Measurements from ENCODE around the gene WDR83. TPM values are rescaled to one million over a fixed set of nuclear protein-coding genes. Genes with fewer than 3 reads are reported as not detected.
A peak's percentile ranks its signal among the peaks of the same experiment; 100 is the strongest.

The WDR83 gene
- total RNA-seq, 1 donor from 2014 or later: 23.7 TPM

DNA sequence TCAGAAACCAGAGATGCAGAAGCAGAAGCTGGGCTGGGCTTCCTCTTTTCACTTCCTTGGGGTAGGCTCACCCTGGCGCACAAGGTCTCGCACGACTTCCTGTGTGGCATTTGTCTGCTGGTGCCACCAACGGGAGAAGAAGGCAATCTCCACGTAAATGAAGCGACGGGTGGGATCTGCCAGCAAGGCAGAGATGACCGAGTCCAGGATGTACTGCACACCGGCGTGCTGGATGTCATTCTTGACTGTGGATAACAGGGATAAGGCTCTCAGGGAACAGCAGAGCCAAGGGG, 1.4 kb upstream of the WDR83 start:
- Mint-ChIP-seq H3K9me3 (no peaks in the 10 kb centered on the region), H3K27ac (peak overlapping the region; percentile 91), H3K4me1 (ENCODE audit: low read depth) (peaks cover 31% of the 10 kb centered on the region), H3K36me3 (ENCODE audit: low read depth) (peaks cover 44% of the 10 kb centered on the region), H3K4me3 (ENCODE audit: low read depth) (peak overlapping the region; percentile 93), H3K27me3 (ENCODE audit: low read depth) (no peaks in the 10 kb centered on the region)
- DNase-seq (ENCODE audit: low spot score): peak; percentile 47
- intact Hi-C loops (cut with micrococcal nuclease): loop anchor here (2.0 kb wide), 1 partner anchor 62 kb away; no protein-coding TSS in a partner anchor

DNA sequence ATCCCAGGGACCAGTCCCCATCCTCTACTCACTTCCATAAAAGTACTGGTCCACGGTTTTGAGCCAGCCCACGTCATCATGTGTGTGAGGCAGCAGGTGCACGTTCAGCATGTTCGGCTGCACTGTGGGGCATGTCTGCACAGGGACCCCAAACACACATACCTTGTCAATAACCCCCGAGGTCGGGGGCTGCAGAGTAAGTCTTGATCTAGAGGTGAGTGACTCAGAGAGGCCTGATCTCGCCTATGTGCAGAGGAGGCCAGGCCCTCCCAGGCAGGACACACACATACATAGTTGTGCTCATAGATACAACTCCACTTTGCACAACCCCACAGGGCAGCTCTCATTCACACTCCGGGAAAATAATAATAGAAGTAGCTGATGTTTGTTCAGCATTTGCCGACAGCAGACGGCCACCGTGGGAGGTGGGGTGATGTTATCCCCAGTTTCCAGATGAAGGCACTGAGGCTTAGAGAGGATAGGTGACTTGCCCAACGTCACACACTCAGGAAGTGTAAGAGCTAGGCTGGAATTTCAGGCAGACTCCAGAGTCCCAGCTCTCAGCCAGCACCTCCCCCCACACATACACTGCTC, 839 bp upstream of the WDR83 start:
- peak overlapping the region; percentile 93 for H3K4me3 Mint-ChIP-seq (ENCODE audit: low read depth)
- H3K9me3 Mint-ChIP-seq: no peaks in the 10 kb centered on the region
- H3K27ac Mint-ChIP-seq: peak overlapping the region; percentile 91
- H3K36me3 Mint-ChIP-seq (ENCODE audit: low read depth): peaks cover 42% of the 10 kb centered on the region
- H3K27me3 Mint-ChIP-seq (ENCODE audit: low read depth): no peaks in the 10 kb centered on the region
- peaks cover 37% of the 10 kb centered on the region for H3K4me1 Mint-ChIP-seq (ENCODE audit: low read depth)
- intact Hi-C loops (cut with micrococcal nuclease): loop anchor here (1.0 to 2.0 kb wide), 2 partner anchors 54 to 63 kb away; no protein-coding TSS in a partner anchor
- no peak for DNase-seq (ENCODE audit: low spot score)

DNA sequence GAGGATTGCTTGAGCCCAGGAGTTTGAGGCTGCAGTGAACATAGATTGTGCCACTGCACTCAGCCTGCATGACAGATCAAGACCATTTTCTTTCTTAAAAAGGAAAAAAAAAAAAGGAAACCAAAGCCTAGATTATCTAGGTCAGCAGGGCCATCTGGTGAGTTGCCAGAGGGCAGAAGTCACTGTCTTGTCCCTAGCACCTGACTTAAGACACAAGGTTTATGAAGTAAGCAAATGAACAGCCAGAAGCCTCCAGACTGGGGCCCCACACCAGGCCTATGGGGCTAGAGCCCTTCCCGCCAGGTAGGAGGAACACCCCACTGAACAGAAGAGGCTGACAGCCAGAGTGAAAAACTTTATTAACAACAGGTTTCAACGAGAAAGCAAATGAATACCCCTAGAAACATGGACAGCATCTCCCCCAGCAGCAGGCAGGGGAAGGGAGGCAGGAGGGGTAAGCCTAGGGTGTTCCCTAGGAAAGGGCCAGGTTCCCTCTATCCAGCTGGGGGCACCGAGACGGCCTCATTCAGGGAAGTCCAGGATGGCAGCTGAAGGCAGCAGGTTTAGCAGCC, 1.2 kb downstream of the WDR83 start:
- H3K9me3 Mint-ChIP-seq: no peaks in the 10 kb centered on the region
- no peak for DNase-seq (ENCODE audit: low spot score)
- intact Hi-C loops (cut with micrococcal nuclease): no loop called here
- peak overlapping the region; percentile 93 for H3K4me3 Mint-ChIP-seq (ENCODE audit: low read depth)
- peak overlapping the region; percentile 5 for H3K27ac Mint-ChIP-seq
- no peaks in the 10 kb centered on the region for H3K27me3 Mint-ChIP-seq (ENCODE audit: low read depth)
- H3K4me1 Mint-ChIP-seq (ENCODE audit: low read depth): peaks cover 40% of the 10 kb centered on the region
- H3K36me3 Mint-ChIP-seq (ENCODE audit: low read depth): peaks cover 46% of the 10 kb centered on the region

DNA sequence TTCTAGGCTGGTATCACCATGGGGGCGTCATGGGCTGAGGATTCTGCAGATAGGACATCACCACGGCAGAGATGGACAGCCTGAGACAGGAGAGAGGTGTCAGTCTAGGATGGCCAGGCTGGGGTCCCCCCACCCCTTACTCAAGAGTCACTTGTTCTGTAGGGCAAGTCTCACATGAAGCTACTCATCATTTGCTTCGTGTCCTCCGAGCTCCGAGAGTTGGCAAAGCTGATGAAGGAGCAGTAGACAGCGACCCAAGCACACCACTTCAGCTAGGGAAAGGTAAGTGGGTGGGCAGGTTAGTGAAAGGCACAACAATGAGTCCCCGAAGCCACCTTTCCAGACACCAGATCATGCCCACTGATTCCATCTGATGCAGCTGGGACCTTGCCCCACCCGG, 1.7 kb downstream of the WDR83 start:
- intact Hi-C loops (cut with micrococcal nuclease): no loop called here
- peak overlapping the region; percentile 93 for H3K4me3 Mint-ChIP-seq (ENCODE audit: low read depth)
- H3K4me1 Mint-ChIP-seq (ENCODE audit: low read depth): peaks cover 40% of the 10 kb centered on the region
- no peaks in the 10 kb centered on the region for H3K27me3 Mint-ChIP-seq (ENCODE audit: low read depth)
- peaks cover 43% of the 10 kb centered on the region for H3K36me3 Mint-ChIP-seq (ENCODE audit: low read depth)
- H3K27ac Mint-ChIP-seq: peak overlapping the region; percentile 100
- no peaks in the 10 kb centered on the region for H3K9me3 Mint-ChIP-seq
- no peak for DNase-seq (ENCODE audit: low spot score)

DNA sequence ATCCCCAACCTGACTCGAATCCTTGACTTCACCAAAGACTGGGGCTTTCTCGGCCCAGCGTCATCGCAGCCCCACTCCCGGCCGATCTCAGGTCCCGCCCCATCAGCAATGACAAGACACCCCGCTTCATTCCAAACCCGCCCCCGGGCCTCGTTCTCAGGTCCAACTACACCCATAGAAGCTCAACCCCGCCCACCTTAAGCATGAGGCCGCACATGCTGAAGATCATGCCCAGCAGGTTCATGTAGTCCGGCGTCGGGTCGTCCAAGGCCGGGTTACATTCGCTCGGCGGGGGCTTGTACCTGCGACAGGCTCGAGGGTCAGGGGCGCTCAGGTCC, 2.3 kb downstream of the WDR83 start:
- DNase-seq (ENCODE audit: low spot score): peak; percentile 65
- no peaks in the 10 kb centered on the region for H3K9me3 Mint-ChIP-seq
- intact Hi-C loops (cut with micrococcal nuclease): loop anchor here (1.0 kb wide), 4 partner anchors 12 to 118 kb away; partner anchors contain the start of genes DHPS, ZNF490, ZNF564 and ZNF791
- H3K27me3 Mint-ChIP-seq (ENCODE audit: low read depth): no peaks in the 10 kb centered on the region
- H3K27ac Mint-ChIP-seq: peak overlapping the region; percentile 100
- H3K4me1 Mint-ChIP-seq (ENCODE audit: low read depth): peaks cover 40% of the 10 kb centered on the region
- H3K4me3 Mint-ChIP-seq (ENCODE audit: low read depth): peak overlapping the region; percentile 93
- H3K36me3 Mint-ChIP-seq (ENCODE audit: low read depth): peaks cover 43% of the 10 kb centered on the region

DNA sequence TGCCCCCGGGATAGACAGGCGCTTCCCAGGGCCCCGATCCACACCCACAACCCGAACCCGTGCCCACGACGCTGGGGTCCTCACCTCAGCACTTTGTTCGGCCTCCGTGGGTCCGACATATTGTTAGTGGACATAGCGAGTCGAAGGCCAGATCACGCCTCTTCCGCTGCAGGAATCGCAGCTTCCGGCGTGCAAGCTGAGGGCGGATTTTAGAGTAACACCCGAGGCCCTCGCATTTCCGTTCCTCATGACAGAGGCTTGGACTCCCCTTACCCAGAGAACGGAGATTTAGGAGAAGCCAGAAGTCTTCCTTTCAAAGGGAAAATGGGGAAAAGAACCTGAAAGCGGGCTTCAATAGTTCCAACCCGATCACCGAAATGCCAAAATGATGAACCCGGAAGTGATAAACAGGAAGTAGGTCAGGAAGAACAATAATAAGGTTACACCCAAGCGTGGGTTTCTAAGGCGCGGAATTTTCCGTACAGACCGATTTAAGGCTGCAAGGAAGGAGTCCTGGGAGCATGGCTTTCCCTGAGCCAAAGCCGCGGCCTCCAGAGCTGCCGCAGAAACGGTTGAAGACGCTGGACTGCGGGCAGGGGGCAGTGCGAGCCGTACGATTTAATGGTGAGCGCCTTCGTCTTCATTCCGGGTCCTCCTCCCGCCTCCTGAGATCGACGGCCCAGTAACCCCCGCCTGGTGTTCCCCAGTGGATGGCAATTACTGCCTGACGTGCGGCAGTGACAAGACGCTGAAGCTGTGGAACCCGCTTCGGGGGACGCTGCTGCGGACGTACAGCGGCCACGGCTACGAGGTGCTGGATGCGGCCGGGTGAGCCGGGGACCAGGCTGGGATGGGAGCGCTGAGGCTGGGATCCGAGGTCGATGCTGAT, 2.9 kb downstream of the WDR83 start:
- Mint-ChIP-seq H3K9me3 (no peaks in the 10 kb centered on the region), H3K36me3 (ENCODE audit: low read depth) (peaks cover 43% of the 10 kb centered on the region), H3K27me3 (ENCODE audit: low read depth) (no peaks in the 10 kb centered on the region), H3K27ac (peak overlapping the region; percentile 100), H3K4me3 (ENCODE audit: low read depth) (peak overlapping the region; percentile 93), H3K4me1 (ENCODE audit: low read depth) (peaks cover 38% of the 10 kb centered on the region)
- intact Hi-C loops (cut with micrococcal nuclease): loop anchor here (1.0 kb wide), 4 partner anchors 12 to 118 kb away; partner anchors contain the start of genes DHPS, ZNF490, ZNF564 and ZNF791
- peak; percentile 71 for DNase-seq (ENCODE audit: low spot score)

DNA sequence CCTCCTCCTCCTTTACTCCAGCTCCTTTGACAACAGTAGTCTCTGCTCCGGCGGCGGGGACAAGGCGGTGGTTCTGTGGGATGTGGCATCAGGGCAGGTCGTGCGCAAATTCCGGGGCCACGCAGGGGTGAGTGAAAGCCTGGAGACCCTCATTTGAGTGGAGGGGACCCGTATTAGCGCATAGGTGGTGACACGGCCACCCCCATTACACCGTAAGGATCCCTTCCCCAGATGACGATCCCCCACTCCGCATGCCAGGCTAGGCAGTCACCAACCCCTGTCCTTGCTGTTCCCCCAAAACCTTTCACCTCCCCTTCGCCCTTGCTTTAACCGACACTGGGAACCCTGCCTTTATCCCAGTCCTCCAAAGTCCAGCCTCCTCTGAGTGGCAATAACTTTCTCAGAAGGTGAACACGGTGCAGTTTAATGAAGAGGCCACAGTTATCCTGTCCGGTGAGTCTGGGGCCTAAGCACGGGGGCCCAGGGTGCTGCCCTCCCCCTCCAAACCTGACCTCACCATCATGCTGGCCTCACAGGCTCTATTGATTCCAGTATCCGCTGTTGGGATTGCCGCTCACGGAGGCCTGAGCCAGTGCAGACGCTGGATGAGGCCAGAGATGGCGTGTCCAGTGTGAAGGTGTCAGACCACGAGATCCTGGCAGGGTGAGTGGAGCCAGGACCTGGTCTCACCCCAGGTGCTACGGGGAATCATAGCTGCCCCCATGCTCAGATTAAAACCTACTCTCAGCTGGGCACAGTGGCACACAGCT, 3.7 kb downstream of the WDR83 start:
- Mint-ChIP-seq H3K27me3 (ENCODE audit: low read depth) (no peaks in the 10 kb centered on the region), H3K27ac (peak overlapping the region; percentile 100), H3K9me3 (no peaks in the 10 kb centered on the region), H3K4me3 (ENCODE audit: low read depth) (peak overlapping the region; percentile 93), H3K4me1 (ENCODE audit: low read depth) (peaks cover 31% of the 10 kb centered on the region), H3K36me3 (ENCODE audit: low read depth) (peaks cover 47% of the 10 kb centered on the region)
- intact Hi-C loops (cut with micrococcal nuclease): no loop called here
- DNase-seq (ENCODE audit: low spot score): no peak

DNA sequence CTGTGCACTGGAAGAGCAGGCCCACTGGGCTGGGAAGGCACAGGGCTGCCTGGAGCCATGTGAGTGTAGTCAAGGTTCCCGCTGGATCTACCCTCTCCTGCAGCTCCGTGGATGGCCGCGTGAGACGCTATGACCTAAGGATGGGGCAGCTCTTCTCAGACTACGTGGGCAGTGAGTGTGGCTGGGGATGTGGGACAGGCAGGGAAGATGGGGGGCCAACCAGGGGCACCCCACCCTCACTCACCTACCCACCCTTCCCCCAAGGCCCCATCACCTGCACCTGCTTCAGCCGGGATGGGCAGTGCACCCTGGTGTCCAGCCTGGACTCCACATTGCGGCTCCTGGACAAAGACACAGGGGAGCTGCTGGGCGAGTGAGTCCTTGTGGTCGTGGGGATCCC, 6.1 kb downstream of the WDR83 start:
- Mint-ChIP-seq H3K4me3 (ENCODE audit: low read depth) (no peak overlapping the region), H3K9me3 (no peaks in the 10 kb centered on the region), H3K4me1 (ENCODE audit: low read depth) (peaks cover 19% of the 10 kb centered on the region), H3K36me3 (ENCODE audit: low read depth) (peaks cover 63% of the 10 kb centered on the region), H3K27ac (no peak overlapping the region), H3K27me3 (ENCODE audit: low read depth) (no peaks in the 10 kb centered on the region)
- DNase-seq (ENCODE audit: low spot score): no peak
- intact Hi-C loops (cut with micrococcal nuclease): loop anchor here (1.0 kb wide), 1 partner anchor 108 kb away; no protein-coding TSS in a partner anchor

DNA sequence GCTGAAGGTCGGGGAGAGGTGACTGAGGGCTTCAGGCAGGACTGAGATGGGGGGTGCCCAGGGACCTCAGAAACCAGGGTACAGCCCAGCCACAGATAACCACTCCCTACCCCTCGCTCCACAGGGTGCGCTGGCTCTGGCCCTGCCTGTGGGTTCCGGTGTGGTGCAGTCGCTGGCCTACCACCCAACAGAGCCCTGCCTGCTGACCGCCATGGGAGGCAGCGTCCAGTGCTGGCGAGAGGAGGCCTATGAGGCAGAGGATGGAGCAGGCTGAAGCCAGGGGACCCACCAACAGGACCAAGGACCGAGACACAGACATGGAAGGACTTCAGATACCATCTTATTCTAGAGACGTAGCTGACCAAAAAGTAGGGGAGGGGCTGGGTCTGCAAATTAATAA, 8.8 kb downstream of the WDR83 start:
- Mint-ChIP-seq H3K4me3 (ENCODE audit: low read depth) (no peak overlapping the region), H3K4me1 (ENCODE audit: low read depth) (peaks cover 11% of the 10 kb centered on the region), H3K9me3 (no peaks in the 10 kb centered on the region), H3K27me3 (ENCODE audit: low read depth) (no peaks in the 10 kb centered on the region), H3K36me3 (ENCODE audit: low read depth) (peaks cover 75% of the 10 kb centered on the region), H3K27ac (no peak overlapping the region)
- intact Hi-C loops (cut with micrococcal nuclease): no loop called here
- no peak for DNase-seq (ENCODE audit: low spot score)

DNA sequence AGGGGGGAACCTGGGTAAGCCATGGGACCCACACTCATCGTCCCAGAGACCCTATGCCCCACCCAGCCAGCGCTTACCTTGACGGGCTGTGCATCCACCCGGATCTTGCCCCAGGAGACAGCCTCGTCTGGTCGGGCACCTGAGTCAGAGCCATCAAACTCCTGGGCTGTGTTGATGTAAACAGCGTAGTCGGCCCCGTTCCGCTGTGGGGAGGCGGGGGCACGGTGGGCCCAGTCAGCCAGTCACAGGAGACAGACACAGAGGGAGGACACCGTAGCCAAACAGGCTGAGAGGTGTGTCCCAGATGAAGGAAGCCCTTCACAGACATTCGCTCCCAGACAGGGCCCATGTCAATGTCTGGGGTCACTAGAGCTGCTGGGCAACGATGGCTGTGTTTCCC, 9.3 kb downstream of the WDR83 start:
- Mint-ChIP-seq H3K27ac (no peak overlapping the region), H3K36me3 (ENCODE audit: low read depth) (peaks cover 73% of the 10 kb centered on the region)

DNA sequence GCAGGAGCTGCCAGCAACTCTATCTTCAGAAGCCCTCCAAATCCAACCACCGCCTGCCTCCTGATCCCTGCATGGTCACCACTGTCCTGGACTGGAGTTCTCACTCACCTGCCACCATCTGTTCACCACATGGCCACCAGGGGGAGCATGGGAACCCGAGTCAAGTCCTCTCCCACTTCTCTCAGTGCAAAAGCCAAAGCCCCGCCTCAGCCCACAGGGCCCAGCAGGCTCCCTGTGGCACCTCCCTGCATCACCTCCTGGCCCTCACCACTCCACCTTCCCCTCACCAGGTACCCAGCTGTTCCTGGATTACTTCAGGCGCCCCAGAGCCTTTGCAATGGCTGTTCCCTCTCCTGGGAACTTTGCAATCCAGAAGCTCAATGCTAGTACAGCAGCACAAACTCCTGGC, 9.8 kb downstream of the WDR83 start:
- intact Hi-C loops (cut with micrococcal nuclease): loop anchor here (1.0 kb wide), 1 partner anchor 36 kb away; no protein-coding TSS in a partner anchor
- H3K36me3 Mint-ChIP-seq (ENCODE audit: low read depth): peaks cover 77% of the 10 kb centered on the region
- peaks cover 12% of the 10 kb centered on the region for H3K4me1 Mint-ChIP-seq (ENCODE audit: low read depth)
- no peak overlapping the region for H3K27ac Mint-ChIP-seq
- no peaks in the 10 kb centered on the region for H3K9me3 Mint-ChIP-seq
- DNase-seq (ENCODE audit: low spot score): peak; percentile 78
- no peak overlapping the region for H3K4me3 Mint-ChIP-seq (ENCODE audit: low read depth)
- no peaks in the 10 kb centered on the region for H3K27me3 Mint-ChIP-seq (ENCODE audit: low read depth)

More for the DNA sequence above, 9.3 kb downstream of the WDR83 start:
- Mint-ChIP-seq H3K4me3 (ENCODE audit: low read depth) (no peak overlapping the region), H3K9me3 (no peaks in the 10 kb centered on the region), H3K27me3 (ENCODE audit: low read depth) (no peaks in the 10 kb centered on the region), H3K4me1 (ENCODE audit: low read depth) (peaks cover 9% of the 10 kb centered on the region)
- DNase-seq (ENCODE audit: low spot score): no peak
- intact Hi-C loops (cut with micrococcal nuclease): loop anchor here (1.0 kb wide), 1 partner anchor 36 kb away; no protein-coding TSS in a partner anchor

DNA sequence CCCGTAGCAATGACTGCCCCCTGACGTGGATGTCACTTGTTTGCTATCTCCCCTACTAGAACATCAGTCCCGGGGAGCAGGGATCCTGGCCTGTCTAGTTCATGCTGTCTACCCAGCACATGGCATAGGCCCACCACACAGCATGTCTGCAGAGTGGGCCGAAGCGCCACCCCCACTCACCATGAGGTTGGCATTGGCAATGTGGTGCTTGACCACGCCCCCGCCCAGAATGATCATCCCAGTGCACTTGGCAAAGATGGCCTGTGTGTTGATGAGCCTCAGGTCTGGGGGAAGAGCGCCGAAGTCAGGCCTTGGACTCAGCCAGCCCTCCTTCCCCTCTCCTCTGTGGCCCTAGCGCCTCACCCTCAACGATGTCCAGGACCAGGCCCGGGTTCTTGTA, 10.3 kb downstream of the WDR83 start:
- Mint-ChIP-seq H3K9me3 (no peaks in the 10 kb centered on the region), H3K4me1 (ENCODE audit: low read depth) (peaks cover 10% of the 10 kb centered on the region), H3K27ac (no peak overlapping the region), H3K4me3 (ENCODE audit: low read depth) (no peak overlapping the region), H3K27me3 (ENCODE audit: low read depth) (no peaks in the 10 kb centered on the region), H3K36me3 (ENCODE audit: low read depth) (peaks cover 74% of the 10 kb centered on the region)
- intact Hi-C loops (cut with micrococcal nuclease): loop anchor here (1.0 kb wide), 1 partner anchor 37 kb away; no protein-coding TSS in a partner anchor
- DNase-seq (ENCODE audit: low spot score): no peak

All from activated T-helper 2 cell treated with anti-CD3 and anti-CD28 coated beads, Interferon-gamma antibody, Interleukin-2, Interleukin-4, amounts not matched to agents 10 μg/mL and 5 μg/mL and 100 μg/mL, durations not matched to agents 14 hours and 24 hours and 36 hours (primary cell).